ENCODE data around the gene DENND1A. TPM values are rescaled to one million over a fixed set of nuclear protein-coding genes. Genes with fewer than 3 reads are reported as not detected.
"Not testable (repeated sequence)": the region's sequence is repeated elsewhere in the genome, so short reads cannot be mapped to it uniquely, and the experiment has no call there.

The DENND1A gene, protein sequence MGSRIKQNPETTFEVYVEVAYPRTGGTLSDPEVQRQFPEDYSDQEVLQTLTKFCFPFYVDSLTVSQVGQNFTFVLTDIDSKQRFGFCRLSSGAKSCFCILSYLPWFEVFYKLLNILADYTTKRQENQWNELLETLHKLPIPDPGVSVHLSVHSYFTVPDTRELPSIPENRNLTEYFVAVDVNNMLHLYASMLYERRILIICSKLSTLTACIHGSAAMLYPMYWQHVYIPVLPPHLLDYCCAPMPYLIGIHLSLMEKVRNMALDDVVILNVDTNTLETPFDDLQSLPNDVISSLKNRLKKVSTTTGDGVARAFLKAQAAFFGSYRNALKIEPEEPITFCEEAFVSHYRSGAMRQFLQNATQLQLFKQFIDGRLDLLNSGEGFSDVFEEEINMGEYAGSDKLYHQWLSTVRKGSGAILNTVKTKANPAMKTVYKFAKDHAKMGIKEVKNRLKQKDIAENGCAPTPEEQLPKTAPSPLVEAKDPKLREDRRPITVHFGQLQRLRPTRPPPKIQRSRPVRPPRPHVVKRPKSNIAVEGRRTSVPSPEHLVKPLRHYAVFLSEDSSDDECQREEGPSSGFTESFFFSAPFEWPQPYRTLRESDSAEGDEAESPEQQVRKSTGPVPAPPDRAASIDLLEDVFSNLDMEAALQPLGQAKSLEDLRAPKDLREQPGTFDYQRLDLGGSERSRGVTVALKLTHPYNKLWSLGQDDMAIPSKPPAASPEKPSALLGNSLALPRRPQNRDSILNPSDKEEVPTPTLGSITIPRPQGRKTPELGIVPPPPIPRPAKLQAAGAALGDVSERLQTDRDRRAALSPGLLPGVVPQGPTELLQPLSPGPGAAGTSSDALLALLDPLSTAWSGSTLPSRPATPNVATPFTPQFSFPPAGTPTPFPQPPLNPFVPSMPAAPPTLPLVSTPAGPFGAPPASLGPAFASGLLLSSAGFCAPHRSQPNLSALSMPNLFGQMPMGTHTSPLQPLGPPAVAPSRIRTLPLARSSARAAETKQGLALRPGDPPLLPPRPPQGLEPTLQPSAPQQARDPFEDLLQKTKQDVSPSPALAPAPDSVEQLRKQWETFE
- total RNA-seq: 11.3 TPM

DNA sequence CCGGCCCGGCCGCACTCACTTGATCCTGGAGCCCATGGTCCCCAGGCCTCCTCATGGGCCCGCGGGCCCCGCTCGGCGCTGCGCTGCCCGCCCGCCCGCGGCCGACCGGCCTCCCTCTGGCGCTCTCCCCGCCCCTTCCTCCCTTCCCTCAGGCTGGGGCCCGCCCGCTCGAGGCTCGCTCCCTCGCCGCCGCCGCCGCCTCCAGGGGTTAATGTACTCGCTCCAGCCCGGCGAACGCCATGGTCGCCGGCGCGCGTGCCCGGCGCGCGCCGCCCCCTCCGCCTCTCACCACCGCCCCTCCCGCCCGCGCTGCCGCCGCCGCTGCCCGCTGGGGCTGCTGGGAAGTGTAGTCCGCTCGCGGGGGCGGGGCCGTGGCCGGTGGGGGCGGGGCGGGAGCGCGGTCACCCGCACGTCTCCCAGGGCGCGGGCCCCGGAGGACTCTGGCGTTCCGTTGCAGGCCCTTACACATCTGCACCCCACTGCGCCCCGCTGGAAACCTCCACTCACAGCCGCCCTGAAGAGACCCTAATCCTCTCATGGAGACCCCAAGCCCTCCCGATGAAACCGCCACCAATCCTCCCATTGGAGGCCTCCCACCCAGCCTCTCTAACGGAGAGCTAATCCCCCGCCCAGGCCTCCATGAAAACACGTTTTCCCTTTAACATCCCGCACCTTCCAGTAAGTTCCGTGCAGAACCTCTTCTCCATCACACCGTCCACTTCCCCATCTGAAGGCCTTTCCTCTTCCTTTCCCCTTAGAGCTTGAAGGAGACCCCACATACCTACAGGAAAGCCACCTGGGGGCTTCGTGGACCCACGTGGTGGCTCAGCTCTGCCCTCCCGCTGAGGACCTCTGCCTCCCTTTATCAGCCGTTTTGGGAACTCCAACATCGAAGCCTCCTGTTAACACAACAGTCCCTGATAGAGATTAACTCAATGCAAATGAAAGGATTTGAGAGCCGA lies at the start of gene DENND1A:
TSS of gene DENND1A (minus strand) at position 257 of the 962 bp plus-strand sequence. CDS start at position 36, 221 bp downstream.
- peak; percentile 78 for DNase-seq

DNA sequence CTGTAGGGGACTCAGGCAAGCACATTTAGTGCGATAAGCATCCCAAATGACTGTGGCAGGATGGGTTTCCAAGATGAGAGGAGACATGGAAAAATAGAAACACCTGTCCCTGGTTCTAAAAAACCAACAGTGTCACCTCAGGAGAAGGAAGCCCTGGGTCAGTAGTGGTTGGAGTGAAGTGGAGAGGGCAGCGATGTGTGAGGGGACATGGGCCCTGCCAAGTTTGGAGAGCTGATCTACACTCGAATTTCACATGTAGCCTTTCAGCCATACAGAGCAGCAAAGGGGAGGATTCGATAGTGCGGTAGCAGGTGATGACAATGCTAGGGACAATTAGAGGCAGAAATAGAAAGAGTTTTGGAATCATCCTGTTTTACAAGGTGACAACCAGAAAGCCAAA lies 49.1 kb upstream of the DENND1A start:
- no peak for DNase-seq

DNA sequence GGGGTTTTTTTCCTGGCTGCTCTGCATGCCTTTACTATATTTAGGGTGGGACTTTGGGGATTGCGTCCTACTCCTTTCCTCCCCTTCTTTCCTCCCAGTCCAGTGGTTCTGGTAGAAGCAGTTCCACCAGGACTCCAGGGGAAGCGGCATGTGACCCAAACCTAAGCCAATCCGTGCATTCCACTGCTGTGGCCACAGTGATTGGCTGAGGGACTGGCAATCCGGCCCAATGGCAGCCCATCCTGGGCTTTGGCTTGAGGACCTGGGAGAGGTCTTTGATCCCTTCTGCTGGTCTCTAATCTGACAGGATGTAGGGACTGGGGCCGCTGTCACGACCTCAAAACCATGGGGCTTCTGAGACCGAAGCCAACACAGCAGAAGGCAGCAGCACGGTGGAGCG lies 46.7 kb upstream of the DENND1A start:
- DNase-seq: not testable (repeated sequence)

DNA sequence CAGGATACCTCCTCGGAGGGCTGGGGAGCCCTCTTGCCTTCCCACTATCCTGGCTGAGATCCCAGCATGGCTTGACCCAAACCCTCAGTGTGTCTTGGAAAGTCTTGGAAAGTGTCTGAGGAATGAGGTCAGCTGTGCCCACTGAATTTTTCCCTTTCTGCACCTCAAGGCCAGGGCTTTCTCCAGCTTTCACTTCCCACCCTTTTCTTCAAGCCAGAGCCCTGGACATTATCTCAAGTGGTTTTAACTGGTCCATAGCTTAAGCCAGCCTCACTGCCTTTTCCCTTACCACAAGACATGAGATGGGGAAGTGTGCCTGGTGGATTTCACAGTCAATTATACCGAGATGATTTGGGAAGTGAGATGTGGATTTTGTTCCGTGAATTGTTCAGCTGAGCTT lies 45.9 kb upstream of the DENND1A start:
- no peak for DNase-seq

DNA sequence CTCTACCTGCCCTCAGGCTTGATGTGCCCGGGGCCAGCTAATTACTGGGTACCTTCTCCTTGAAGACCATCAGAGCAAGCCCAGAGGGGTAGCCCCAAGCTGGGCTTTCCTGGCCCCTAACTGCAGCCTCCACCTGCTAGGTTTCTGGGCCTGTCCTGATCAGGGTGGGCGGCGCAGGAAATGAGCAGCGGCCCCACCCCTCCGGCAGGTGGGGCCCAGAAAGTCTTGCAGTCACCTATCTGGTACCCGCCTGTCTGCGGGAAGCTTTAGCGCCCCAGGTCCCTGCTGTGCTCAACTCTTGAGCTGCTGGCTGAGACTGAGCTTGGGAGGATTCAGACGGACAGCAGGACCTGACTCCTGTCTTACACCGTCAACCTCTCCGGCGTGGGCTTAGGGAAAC lies 44.5 kb upstream of the DENND1A start:
- no peak for DNase-seq

DNA sequence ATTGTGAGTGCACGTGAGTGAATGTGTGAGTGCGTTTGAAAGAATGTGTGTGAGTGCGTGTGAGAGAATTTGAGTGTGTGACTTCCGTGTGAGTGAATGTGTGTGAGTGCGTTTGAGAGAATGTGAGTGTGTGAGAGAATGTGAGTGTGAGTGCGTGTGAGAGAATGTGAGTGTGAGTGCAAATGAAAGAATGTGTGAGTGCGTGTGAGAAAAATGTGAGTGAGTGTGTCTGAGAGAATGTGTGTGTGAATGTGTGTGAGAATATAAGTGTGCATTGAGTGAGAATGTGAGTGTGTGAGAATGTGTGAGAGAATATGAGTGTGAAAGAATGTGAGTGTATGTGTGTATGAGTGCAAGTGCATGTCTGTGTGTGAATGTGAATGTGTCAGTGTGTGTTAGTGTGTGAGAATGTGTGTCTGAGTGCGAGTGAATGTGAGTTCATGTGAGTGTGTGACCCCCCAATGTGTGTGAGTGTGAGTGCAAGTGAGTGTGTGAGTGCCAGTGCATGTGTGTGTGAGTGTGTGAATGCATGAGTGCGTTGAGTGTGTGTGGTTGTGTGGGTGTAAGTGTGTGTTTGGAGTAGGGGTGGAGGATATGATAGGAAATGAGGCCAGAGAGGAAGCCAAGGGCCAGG lies 43.8 kb upstream of the DENND1A start:
- no peak for DNase-seq

DNA sequence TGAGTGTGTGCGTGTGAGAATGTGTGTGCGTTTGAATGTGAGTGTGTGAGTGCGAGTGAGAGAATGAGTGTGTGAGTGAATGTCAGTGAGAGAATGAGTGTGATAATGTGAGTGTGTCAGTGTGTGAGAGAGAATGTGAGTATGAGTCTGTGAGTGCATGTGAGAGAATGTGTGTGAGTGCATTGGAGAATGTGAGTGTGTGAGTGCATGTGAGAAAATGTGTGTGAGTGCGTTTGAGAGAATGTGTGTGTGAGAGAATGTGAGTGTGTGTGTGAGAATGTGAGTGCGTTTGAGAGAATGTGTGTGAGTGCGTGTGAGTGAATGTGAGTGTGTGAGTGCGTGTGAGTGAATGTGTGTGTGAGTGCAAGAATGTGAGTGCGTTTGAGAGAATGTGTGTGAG lies 42.7 kb upstream of the DENND1A start:
- DNase-seq: no peak

DNA sequence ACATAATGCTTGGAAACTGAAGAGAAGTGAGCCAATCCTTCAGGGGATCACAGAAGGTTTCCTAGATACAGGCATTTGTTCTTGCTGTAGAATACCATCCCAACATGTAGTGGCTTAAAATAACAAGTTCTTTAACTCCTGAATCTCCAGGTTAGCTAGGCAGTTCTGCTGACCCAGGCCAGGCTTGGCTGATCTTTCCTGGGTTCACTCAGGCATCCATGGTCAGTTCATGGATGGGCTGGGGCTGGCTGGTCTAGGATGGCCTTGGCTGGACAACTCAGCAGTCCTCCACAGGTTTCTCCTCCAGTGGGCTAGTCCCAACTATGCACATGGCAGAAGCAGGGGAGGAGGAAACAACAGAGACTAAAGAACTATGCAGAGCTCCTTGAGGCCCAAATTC lies 37.4 kb upstream of the DENND1A start:
- no peak for DNase-seq

DNA sequence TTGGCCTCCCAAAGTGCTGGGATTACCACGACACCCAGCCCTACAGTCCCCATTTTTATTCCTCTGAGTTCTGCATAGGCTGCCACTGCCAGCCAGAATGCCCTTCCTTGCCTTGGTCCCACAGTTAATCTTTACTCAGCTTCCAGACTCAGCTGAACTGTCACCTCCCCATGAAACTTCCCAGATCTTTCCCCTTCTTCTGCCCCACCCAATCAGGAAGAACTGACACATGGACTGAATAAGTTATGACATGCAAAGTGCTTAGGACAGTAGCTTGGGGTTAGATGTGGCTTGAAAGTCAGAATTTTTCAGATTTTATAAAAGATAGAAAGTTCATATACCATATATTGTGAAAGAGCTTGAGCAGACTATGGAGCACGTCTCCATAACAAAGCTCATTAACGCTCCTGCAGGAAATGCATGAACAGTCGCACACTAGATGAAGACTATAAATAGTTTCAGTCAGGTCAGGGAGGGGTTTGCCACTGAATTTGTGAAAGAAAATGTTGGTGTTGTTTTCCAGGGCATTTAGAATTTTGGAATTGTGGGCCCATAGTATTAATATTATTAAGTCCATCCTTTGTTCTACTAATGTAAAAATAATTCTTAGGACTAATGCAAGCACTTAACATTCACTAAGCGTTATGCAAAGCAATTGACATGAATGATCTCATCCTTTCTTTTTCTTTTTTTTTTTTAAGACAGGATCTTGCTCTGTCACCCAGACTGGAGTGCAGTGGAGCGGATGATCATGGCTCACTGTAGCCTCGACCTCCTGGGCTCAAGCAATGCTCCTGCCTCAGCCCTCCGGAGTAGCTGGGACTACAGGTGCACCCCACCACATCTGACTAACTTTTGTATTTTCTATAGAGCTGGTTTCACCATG lies 36.1 kb upstream of the DENND1A start:
- no peak for DNase-seq

DNA sequence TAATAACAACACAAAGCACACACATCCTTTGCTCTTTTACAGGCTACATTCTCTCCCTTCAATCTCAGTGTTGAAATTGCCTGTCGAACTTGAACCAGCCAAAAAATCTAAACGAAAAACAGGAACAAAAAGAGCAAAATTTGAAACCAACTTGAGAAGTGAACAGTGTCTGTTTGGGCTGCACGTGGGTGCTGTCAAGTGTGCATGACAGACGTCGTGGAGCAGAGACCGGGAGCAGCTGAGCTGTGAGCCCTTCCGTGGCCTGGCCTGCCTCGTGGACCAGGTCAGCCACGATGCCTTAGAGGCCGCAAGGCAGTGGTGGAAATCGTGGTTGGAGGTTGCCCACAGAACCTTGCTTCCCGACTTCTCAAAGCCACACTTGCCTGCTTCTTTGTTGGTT lies 34.8 kb upstream of the DENND1A start:
- no peak for DNase-seq

DNA sequence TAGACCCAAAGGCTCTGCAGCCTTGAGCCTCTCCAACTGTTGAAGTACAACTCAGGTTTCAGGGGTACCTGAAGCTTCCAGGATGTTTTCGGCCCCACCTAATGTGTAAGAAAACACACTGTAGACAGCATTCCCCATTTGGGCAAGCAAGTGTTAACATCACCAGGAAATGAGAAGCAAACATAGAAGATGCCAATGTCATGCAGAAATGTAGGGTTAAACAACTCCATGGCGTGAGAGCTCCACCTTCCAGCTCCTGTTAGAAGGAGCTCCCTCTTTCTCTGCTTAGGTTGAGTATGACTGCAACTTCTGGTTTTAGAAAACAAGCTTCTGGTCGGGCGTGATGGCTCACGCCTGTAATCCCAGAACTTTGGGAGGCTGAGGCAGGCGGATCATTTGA lies 31.0 kb upstream of the DENND1A start:
- DNase-seq: no peak

DNA sequence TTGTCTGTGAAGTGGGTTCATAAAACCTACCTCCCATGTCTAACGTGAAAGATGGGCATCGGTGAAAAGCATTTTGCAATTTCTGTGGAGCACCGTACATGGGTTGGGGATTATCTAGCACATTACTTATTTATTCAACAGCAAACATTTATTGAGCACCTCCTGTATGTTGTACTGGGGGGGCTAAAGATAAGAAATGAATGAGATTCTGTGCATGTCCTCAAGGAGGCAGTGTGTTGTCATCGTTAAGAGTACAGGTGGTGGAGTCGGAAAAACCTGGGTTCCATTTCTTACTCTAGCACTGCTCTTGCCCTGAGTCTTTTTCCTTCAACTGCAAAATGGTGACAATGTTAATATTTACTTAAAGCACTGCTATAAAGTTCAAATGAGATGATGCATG lies 30.4 kb upstream of the DENND1A start:
- no peak for DNase-seq

DNA sequence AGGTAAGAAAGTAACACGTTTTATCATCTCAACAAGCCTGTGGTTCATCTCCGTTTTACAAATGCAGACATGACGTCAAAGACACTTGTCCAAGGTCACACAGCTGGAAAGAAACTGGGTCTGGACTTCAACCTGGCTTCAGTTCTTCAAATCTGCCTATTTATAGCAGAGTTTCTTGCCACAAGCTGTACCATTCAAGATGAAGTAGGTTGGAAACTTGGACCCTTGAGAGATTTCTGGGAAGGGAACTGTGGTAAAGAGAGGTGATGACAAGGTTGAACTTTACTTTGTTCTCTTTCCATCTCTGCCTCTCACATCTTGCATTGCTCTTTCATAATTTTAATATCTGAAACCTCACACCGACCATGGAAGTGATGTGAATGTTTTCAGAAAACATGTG lies 29.9 kb upstream of the DENND1A start:
- DNase-seq: no peak

DNA sequence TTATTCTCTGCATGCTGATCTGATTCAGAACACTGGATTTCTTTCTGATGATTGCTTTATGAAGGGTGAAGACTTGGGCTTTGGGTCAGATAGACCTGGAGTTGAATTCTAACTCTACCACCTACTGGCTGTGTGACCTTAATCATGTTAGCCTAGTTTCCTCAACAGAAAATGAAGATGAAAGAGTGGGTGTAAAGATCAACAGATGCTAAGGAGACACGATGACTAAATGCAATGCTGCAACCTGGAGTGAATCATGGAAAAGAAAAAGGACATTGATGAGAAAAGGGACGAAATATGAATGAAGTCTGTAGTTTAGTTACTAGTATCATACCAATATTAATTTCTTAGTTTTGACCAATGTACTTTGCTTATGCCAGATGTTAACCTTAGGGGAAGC lies 27.8 kb upstream of the DENND1A start:
- no peak for DNase-seq

DNA sequence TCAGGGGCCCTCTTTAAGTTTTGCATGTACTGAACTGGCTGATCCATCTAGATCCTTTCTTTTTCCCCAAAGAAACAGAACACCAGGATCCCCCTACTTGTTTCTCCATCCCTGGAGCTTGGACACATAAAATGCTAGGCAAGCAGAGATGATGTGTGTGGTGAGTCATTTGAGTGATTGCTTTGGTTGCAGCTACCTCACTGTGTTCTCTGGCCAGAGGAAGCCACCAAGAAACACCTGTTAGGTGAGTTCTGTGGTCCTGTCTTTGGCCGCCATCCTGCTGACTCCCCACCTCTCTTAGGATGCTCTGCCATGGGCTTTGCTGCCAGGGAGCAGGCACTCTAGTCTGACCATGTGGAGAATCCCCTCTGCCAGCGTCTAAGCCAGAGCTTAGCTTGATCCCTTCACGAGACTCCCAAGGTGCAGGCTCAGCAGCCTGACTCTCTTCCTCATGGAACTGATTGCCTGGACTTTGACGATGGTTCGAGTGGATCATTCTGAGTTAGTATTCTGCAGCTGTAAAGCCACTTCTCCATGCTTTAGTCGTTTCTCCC lies 27.3 kb upstream of the DENND1A start:
- no peak for DNase-seq

DNA sequence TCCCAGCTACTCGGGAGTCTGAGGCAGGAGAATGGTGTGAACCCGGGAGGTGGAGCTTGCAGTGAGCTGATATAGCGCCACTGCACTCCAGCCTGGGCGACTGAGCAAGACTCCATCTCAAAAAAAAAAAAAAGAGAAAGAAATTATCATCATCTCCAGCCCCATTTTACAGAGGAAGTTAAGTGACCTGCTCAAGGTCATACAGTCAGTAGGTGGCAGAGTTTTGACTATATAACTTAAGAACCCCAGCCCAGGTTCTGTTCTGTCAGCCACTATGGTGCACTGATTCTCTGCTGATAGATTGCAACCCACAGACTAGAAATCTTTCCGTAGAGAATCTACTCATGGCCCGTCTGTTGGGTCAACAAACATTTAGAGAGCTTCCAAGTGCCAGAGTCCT lies 25.7 kb upstream of the DENND1A start:
- DNase-seq: no peak

DNA sequence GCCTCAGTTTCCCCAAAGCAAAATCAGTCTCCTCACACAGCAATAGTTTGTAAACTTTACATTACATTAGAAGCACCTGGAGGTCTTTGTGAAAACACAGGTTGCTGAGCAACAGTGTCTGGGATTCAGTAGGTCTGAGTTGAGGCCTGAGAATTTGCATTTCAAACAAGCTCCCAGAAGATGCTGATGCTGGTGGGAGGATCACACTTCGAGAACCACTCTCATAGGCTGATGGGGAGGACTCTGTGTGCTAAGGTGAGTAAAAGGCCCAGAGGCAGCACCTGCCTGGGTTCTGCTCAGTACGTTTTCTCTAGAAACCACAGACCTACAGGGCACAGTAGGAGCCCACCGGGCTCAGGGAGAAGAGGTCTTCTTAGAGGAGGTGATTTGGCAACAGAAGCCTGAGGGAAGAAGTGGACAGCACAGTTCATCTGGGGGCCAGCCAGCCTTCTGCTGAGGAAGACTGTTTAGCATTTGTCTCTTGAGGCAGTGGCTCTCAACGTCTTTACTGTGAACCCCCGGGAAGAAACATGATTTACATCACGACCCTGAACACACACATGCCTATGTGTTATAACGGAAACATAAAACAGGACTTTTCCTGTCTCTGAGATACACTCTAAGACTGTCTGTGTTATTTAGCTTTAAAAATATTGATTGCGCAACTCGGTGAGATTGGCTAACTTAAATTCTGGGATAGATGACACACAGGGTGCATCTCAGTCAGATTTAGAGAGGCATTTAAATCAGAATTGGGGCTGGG lies 24.8 kb upstream of the DENND1A start:
- DNase-seq: peak; percentile 23

DNA sequence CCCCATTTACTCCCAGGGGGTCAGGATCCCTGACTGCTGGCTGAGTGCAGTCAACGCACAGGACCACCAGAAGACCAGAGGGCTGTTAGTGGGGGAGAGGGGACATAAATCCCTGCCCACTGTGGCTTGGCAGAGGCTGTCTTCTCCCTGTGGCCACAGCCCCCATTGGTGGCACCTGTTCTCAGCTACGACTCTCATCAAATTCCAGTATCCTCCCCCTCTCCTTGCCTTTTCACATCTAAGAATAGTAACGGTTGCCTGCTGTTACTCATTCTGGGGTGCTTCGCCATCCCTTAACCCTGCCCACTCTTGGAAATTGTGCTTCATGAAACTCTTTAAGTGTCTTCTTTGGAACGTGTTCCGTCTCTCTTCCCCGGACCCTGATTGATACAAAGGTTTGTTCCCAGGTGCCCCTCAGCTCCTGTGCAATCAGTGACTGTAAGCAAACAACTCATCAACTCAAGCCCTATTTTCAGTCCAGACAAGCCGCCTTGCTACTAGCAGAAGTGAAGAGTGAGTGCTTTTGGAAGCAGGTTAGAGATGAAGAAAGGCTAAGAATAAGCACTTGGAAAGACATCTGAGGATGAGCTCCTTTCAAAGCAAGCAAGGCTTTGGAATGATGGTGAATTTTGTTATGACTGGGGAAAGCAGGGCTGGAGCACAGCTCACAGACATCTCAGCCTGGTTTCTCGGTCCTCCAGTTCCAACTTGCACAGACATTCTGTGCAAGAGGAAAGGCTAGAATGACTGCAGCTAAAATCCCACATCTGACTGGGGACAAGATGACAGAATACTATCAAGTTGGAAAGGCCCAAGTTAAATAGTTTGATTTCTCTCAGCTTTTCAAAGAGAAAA lies 22.9 kb upstream of the DENND1A start:
- no peak for DNase-seq

Measured in skin of body (tissue), 2 donors.